ENCODE data around the gene HBD. TPM values are rescaled to one million over a fixed set of nuclear protein-coding genes. Genes with fewer than 3 reads are reported as not detected.

HBD gene
- total RNA-seq = 1 to 10 TPM in 1 of 9 donors, not detected in 8; 4.2 TPM
- polyA plus RNA-seq = not detected
- long read RNA-seq, donor 1 = 0 reads
- long read RNA-seq, donor 2 = 0 reads
- long read RNA-seq, donor 3 = 0 reads

- intact Hi-C loops (cut with DNase I) = no loop called here
- H3K27ac ChIP-seq = no peak within 1 kb of the TSS
- 36 to 50% (median 42%) methylated on average over 2 of the region's 2 CpGs for WGBS, 4 donors
- H3K27me3 ChIP-seq = peaks cover 0 to 3% (median 0%) of the 10 kb centered on the region in 9 donors
- H3K9me3 ChIP-seq = no peaks in the 10 kb centered on the region
- ATAC-seq (no peak), DNase-seq (no peak)
- no peak for TF ChIP-seq CTCF (IDR thresholded peaks at IDR 0.05)
- TF ChIP-seq POLR2A (IDR thresholded peaks at IDR 0.05) = no peak
- no peaks in the 10 kb centered on the region for H3K4me1 ChIP-seq
- no peaks in the 10 kb centered on the region for H3K36me3 ChIP-seq
- no peak within 1 kb of the TSS for H3K4me3 ChIP-seq
These were observed at the start of gene HBD for GRCh38 chr11:5234381-5234834. Gene HBD (minus strand): TSS chr11:5234483. CDS start chr11:5234433, 50 bp downstream.

DNA sequence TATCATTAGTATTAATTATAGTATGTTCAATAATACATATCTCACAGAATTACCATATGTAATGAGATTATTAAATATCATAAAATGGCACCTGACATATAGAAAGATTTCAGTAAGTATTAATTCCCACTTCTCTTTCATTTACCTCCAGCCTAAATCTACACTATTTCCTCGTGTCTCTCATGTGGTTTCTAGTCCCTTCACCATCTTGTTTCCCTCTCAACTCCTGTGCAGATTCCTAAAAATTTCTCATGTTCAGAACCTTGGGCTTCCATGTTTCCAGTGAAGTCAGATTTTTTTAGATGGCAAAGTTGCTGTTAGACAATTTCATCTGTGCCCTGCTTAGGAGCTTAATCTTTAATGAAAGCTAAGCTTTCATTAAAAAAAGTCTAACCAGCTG, 49.6 kb upstream of the HBD start:
- Histone ChIP-seq H3K27me3 (no peaks in the 10 kb centered on the region), H3K4me3 (no peak overlapping the region), H3K4me1 (peaks cover 0 to 5% (median 0%) of the 10 kb centered on the region in 12 donors), H3K27ac (no peak overlapping the region), H3K9me3 (no peaks in the 10 kb centered on the region), H3K36me3 (no peaks in the 10 kb centered on the region)
- intact Hi-C loops (cut with DNase I) = no loop called here
- ATAC-seq (no peak), DNase-seq (no peak)
- WGBS, 4 donors = 52 to 65% (median 62%) methylated on average over 1 of the region's 1 CpG
- no peak for TF ChIP-seq POLR2A (IDR thresholded peaks at IDR 0.05)

GRCh38 chr11:5283086-5283485, 48.8 kb upstream of the HBD start:
- intact Hi-C loops (cut with DNase I) = no loop called here

DNA sequence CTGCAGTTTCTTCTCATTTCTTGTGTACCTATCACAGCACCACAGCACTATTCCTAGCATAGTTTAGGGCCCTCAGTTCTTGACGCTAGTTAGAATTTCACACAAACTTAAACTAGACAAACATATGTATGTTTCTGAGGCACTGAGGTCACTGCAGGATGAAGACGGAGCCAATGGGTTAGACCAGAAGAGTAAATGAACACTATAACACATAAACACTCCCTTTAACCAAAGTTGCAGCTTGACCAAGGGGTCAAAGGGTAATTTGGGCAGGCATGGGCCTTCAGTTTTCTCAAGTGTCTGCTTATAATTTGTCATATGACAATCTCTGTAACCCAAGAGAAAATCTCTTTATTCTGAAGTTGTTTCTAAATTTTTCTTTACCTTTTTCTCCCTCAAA, 48.3 kb upstream of the HBD start:
- 71 to 91% (median 88%) methylated on average over 2 of the region's 2 CpGs for WGBS, 4 donors
- no peaks in the 10 kb centered on the region for H3K27me3 ChIP-seq
- peaks cover 0 to 5% (median 0%) of the 10 kb centered on the region in 12 donors for H3K4me1 ChIP-seq
- no peak for TF ChIP-seq CTCF (IDR thresholded peaks at IDR 0.05)
- no peak for TF ChIP-seq POLR2A (IDR thresholded peaks at IDR 0.05)
- ATAC-seq (no peak), DNase-seq (no peak)
- H3K27ac ChIP-seq = no peak overlapping the region
- no peaks in the 10 kb centered on the region for H3K36me3 ChIP-seq
- H3K4me3 ChIP-seq = no peak overlapping the region
- intact Hi-C loops (cut with DNase I) = no loop called here
- no peaks in the 10 kb centered on the region for H3K9me3 ChIP-seq

More at GRCh38 chr11:5283086-5283485, 48.8 kb upstream of the HBD start:
- peaks cover 0 to 5% (median 0%) of the 10 kb centered on the region in 12 donors for H3K4me1 ChIP-seq
- no peak for DNase-seq
- ATAC-seq = no peak
- no peaks in the 10 kb centered on the region for H3K27me3 ChIP-seq
- WGBS, 4 donors = 72 to 79% (median 75%) methylated on average over 3 of the region's 3 CpGs
- no peaks in the 10 kb centered on the region for H3K36me3 ChIP-seq
- no peak overlapping the region for H3K4me3 ChIP-seq
- no peaks in the 10 kb centered on the region for H3K9me3 ChIP-seq
- no peak overlapping the region for H3K27ac ChIP-seq
- TF ChIP-seq CTCF (IDR thresholded peaks at IDR 0.05) (no peak), POLR2A (IDR thresholded peaks at IDR 0.05) (no peak)

- no peak for DNase-seq
- no peaks in the 10 kb centered on the region for H3K36me3 ChIP-seq
- no peak overlapping the region for H3K27ac ChIP-seq
- no peaks in the 10 kb centered on the region for H3K9me3 ChIP-seq
- no peak overlapping the region for H3K4me3 ChIP-seq
- TF ChIP-seq POLR2A (IDR thresholded peaks at IDR 0.05) = no peak
- TF ChIP-seq CTCF (IDR thresholded peaks at IDR 0.05) = no peak
- peaks cover 0 to 5% (median 0%) of the 10 kb centered on the region in 12 donors for H3K4me1 ChIP-seq
- no peak for ATAC-seq
- intact Hi-C loops (cut with DNase I) = no loop called here
- H3K27me3 ChIP-seq = no peaks in the 10 kb centered on the region
These were observed 47.3 kb upstream of the HBD start for GRCh38 chr11:5281596-5281995.

Data from heart left ventricle (tissue), 16 donors.